ENCODE results near the gene OR10H4.
"Not testable (repeated sequence)": the region's sequence is repeated elsewhere in the genome, so short reads cannot be mapped to it uniquely, and the experiment has no call there.

Gene OR10H4

DNA sequence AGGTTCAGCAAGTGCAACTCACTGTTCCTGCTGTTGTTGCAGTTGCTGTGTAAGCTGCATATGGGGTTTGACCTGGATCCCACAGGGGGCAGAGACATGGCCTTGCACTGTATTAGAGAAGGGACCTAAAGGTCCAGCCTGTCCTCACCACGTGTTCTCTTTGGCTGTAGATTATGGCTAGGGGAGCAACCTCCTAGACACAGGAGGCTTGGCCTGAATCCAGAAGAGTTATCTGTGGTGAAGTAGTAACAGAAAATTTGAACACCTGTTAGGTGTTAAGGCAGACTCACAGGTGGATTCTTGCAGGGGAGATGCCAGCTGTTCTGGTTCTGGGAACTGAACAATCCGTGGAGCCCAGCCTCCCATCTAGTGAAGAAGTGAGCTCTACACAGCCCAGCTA is 11.0 kb upstream of the OR10H4 start:
- Histone ChIP-seq H3K9me3 (ENCODE audit: control insufficient read depth, low read length) (peaks cover 56% of the 10 kb centered on the region), H3K4me1 (ENCODE audit: control insufficient read depth, insufficient read depth, low read length, poor library complexity, severe bottlenecking) (no peaks in the 10 kb centered on the region), H3K27ac (ENCODE audit: low read depth, low read length, severe bottlenecking) (no peak overlapping the region), H3K4me3 (ENCODE audit: extremely low read depth, insufficient read depth, low read length, poor library complexity, severe bottlenecking) (no peak overlapping the region), H3K36me3 (ENCODE audit: control insufficient read depth, insufficient read depth, low read length) (no peaks in the 10 kb centered on the region)
- WGBS, 2 experiments (ENCODE audit: insufficient coverage in 2 of 2), result 15 to 25% methylated on average over 2 of the region's 2 CpGs

GRCh38 chr19:15944401-15944800 is 4.4 kb upstream of the OR10H4 start:
- Histone ChIP-seq H3K36me3 (ENCODE audit: control insufficient read depth, insufficient read depth, low read length) (no peaks in the 10 kb centered on the region), H3K4me1 (ENCODE audit: control insufficient read depth, insufficient read depth, low read length, poor library complexity, severe bottlenecking) (no peaks in the 10 kb centered on the region), H3K27ac (ENCODE audit: low read depth, low read length, severe bottlenecking) (no peak overlapping the region), H3K4me3 (ENCODE audit: extremely low read depth, insufficient read depth, low read length, poor library complexity, severe bottlenecking) (no peak overlapping the region), H3K9me3 (ENCODE audit: control insufficient read depth, low read length) (peaks cover 44% of the 10 kb centered on the region)
- 66 to 70% methylated on average over 3 to 4 of the region's 4 CpGs for WGBS, 2 experiments (ENCODE audit: insufficient coverage in 2 of 2)

- Histone ChIP-seq H3K27ac (ENCODE audit: low read depth, low read length, severe bottlenecking) (no peak overlapping the region), H3K9me3 (ENCODE audit: control insufficient read depth, low read length) (peaks cover 43% of the 10 kb centered on the region), H3K4me3 (ENCODE audit: extremely low read depth, insufficient read depth, low read length, poor library complexity, severe bottlenecking) (no peak overlapping the region), H3K36me3 (ENCODE audit: control insufficient read depth, insufficient read depth, low read length) (no peaks in the 10 kb centered on the region), H3K4me1 (ENCODE audit: control insufficient read depth, insufficient read depth, low read length, poor library complexity, severe bottlenecking) (no peaks in the 10 kb centered on the region)
- 0% methylated on average over 1 of the region's 4 CpGs; no CpG with 5 or more reads in 1 of the 2 experiments for WGBS, 2 experiments (ENCODE audit: insufficient coverage in 2 of 2)
Observed at GRCh38 chr19:15945301-15945700, 3.5 kb upstream of the OR10H4 start.

DNA sequence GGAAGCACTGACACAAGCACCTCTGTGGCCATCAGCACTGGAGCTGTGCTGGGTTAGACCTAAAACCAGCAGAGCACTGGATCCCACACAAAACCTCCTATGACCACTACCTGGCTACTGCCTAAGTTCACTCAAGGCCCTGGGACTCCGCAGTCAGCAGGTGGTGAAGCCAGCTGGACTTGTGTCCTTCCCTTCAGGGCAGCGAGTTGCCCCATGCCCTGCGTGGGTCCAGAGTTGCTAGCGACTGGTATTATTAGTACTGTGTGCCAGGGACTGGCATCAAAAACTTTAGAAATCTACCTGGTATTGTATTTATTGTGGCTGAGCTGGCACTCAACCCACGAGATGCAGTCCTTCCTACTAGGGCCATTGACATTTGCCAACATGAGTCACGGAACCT is 6.0 kb downstream of the OR10H4 start:
- Histone ChIP-seq H3K4me3 (ENCODE audit: extremely low read depth, insufficient read depth, low read length, poor library complexity, severe bottlenecking) (no peak overlapping the region), H3K4me1 (ENCODE audit: control insufficient read depth, insufficient read depth, low read length, poor library complexity, severe bottlenecking) (no peaks in the 10 kb centered on the region), H3K36me3 (ENCODE audit: control insufficient read depth, insufficient read depth, low read length) (no peaks in the 10 kb centered on the region), H3K9me3 (ENCODE audit: control insufficient read depth, low read length) (peaks cover 25% of the 10 kb centered on the region), H3K27ac (ENCODE audit: low read depth, low read length, severe bottlenecking) (no peak overlapping the region)
- 73 to 86% methylated on average over 2 to 4 of the region's 6 CpGs for WGBS, 2 experiments (ENCODE audit: insufficient coverage in 2 of 2)

- WGBS, 2 experiments (ENCODE audit: insufficient coverage in 2 of 2), result 66 to 81% methylated on average over 3 to 4 of the region's 6 CpGs
- Histone ChIP-seq H3K9me3 (ENCODE audit: control insufficient read depth, low read length) (peaks cover 43% of the 10 kb centered on the region), H3K36me3 (ENCODE audit: control insufficient read depth, insufficient read depth, low read length) (no peaks in the 10 kb centered on the region), H3K4me1 (ENCODE audit: control insufficient read depth, insufficient read depth, low read length, poor library complexity, severe bottlenecking) (no peaks in the 10 kb centered on the region), H3K4me3 (ENCODE audit: extremely low read depth, insufficient read depth, low read length, poor library complexity, severe bottlenecking) (no peak overlapping the region), H3K27ac (ENCODE audit: low read depth, low read length, severe bottlenecking) (no peak overlapping the region)
Observed at GRCh38 chr19:15962319-15962718, 13.5 kb downstream of the OR10H4 start.

DNA sequence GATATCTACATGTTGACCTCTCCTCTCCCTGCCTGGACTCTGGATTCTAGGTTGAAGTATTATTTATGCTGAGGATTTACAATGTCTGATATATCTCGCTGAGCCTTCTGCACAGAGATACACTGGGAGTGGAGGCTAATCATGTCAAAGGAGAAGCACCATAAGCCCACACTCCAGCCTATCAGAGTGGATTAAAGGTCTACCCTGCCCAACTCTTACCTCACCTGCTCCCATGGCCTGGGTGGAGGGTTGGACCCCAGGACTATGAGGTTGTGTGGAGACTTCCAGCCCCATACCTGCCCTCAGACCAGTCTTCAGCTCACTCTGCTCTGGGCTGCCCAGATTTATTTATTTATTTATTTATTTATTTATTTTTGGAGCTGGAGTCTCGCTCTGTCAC is 15.4 kb downstream of the OR10H4 start:
- Histone ChIP-seq H3K4me1 (ENCODE audit: control insufficient read depth, insufficient read depth, low read length, poor library complexity, severe bottlenecking) (no peaks in the 10 kb centered on the region), H3K9me3 (ENCODE audit: control insufficient read depth, low read length) (peaks cover 35% of the 10 kb centered on the region), H3K4me3 (ENCODE audit: extremely low read depth, insufficient read depth, low read length, poor library complexity, severe bottlenecking) (no peak overlapping the region), H3K27ac (ENCODE audit: low read depth, low read length, severe bottlenecking) (no peak overlapping the region), H3K36me3 (ENCODE audit: control insufficient read depth, insufficient read depth, low read length) (no peaks in the 10 kb centered on the region)
- 40 to 50% methylated on average over 1 of the region's 2 CpGs for WGBS, 2 experiments (ENCODE audit: insufficient coverage in 2 of 2)

GRCh38 chr19:15971224-15971780 is 22.5 kb downstream of the OR10H4 start:
- Histone ChIP-seq H3K36me3 (ENCODE audit: control insufficient read depth, insufficient read depth, low read length) (no peaks in the 10 kb centered on the region), H3K27ac (ENCODE audit: low read depth, low read length, severe bottlenecking) (no peak overlapping the region), H3K9me3 (ENCODE audit: control insufficient read depth, low read length) (peaks cover 19% of the 10 kb centered on the region), H3K4me1 (ENCODE audit: control insufficient read depth, insufficient read depth, low read length, poor library complexity, severe bottlenecking) (no peaks in the 10 kb centered on the region), H3K4me3 (ENCODE audit: extremely low read depth, insufficient read depth, low read length, poor library complexity, severe bottlenecking) (no peak overlapping the region)
- 64 to 90% methylated on average over 2 to 3 of the region's 5 CpGs for WGBS, 2 experiments (ENCODE audit: insufficient coverage in 2 of 2)

DNA sequence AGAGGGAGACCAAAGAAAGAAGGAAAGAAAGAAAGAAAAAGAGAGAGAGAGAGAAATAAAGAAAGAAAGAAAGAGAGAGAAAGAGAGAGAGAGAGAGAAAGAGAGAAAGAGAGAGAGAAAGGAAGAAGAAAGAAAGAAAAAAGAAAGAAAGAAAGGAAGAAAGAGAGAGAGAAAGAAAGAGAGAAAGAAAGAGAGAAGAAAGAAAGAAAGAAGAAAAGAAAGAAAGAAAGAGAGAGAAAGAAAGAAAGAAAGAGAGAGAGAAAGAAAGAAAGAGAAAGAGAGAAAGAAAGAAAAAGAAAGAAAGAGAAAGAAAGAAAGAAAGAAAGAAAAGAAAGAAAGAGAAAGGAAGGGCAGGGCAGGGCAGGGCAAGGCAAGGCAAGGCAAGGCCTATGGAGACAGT is 23.2 kb downstream of the OR10H4 start:
- not testable (repeated sequence) for H3K27ac ChIP-seq (ENCODE audit: low read depth, low read length, severe bottlenecking); H3K4me3 ChIP-seq (ENCODE audit: extremely low read depth, insufficient read depth, low read length, poor library complexity, severe bottlenecking); H3K36me3 ChIP-seq (ENCODE audit: control insufficient read depth, insufficient read depth, low read length); H3K4me1 ChIP-seq (ENCODE audit: control insufficient read depth, insufficient read depth, low read length, poor library complexity, severe bottlenecking)
- peaks cover 19% of the 10 kb centered on the region for H3K9me3 ChIP-seq (ENCODE audit: control insufficient read depth, low read length)

GRCh38 chr19:15974856-15975255 is 26.0 kb downstream of the OR10H4 start:
- 33 to 38% methylated on average over 2 to 3 of the region's 5 CpGs for WGBS, 2 experiments (ENCODE audit: insufficient coverage in 2 of 2)
- no peak overlapping the region for H3K27ac ChIP-seq (ENCODE audit: low read depth, low read length, severe bottlenecking)
- peaks cover 32% of the 10 kb centered on the region for H3K9me3 ChIP-seq (ENCODE audit: control insufficient read depth, low read length)
- H3K4me3 ChIP-seq (ENCODE audit: extremely low read depth, insufficient read depth, low read length, poor library complexity, severe bottlenecking), result no peak overlapping the region
- H3K4me1 ChIP-seq (ENCODE audit: control insufficient read depth, insufficient read depth, low read length, poor library complexity, severe bottlenecking), result no peaks in the 10 kb centered on the region
- no peaks in the 10 kb centered on the region for H3K36me3 ChIP-seq (ENCODE audit: control insufficient read depth, insufficient read depth, low read length)

DNA sequence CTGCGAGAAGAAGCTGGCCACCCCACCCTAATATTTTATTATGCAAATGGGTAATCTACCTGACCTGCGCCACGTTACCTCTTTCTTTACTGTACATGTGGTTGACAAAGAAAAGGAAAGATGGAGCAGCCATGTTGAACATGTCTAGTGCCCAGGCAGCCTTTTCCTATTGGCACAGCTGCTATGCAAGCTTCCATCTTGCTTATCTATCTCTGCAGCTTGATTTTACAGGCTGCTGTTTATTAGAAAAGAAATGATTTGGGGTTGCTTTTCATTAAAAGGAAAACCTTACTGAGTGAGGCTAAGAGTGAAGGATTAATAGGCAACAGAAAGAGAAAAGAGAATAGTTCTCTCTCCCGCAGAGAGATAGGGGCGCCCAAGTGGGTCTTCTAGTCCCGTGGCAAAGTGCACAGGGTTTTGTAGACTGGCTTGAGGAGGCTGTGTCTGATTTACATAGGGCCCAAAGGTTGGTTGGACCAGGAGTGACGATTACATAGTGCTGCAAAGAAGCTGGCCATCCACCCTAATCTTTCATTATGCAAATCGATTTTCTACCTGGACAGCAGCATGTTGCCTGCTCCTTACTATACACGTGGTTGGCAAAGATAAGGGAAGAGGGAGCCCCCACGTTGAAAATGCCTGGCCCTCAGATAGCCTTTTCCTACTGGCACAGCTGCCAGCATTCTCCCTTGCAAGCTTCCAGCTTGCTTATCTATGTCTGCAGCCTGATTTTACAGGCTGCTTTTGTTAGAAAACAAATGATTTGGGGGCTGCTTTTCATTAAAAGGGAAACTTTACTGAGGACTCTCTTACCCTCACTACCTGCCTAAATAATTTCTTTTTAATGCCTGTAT is 28.3 kb downstream of the OR10H4 start:
- H3K4me3 ChIP-seq (ENCODE audit: extremely low read depth, insufficient read depth, low read length, poor library complexity, severe bottlenecking), result no peak overlapping the region
- no peaks in the 10 kb centered on the region for H3K36me3 ChIP-seq (ENCODE audit: control insufficient read depth, insufficient read depth, low read length)
- H3K27ac ChIP-seq (ENCODE audit: low read depth, low read length, severe bottlenecking), result no peak overlapping the region
- peaks cover 43% of the 10 kb centered on the region for H3K9me3 ChIP-seq (ENCODE audit: control insufficient read depth, low read length)
- H3K4me1 ChIP-seq (ENCODE audit: control insufficient read depth, insufficient read depth, low read length, poor library complexity, severe bottlenecking), result no peaks in the 10 kb centered on the region
- 9 to 33% methylated on average over 5 to 8 of the region's 10 CpGs for WGBS, 2 experiments (ENCODE audit: insufficient coverage in 2 of 2)

DNA sequence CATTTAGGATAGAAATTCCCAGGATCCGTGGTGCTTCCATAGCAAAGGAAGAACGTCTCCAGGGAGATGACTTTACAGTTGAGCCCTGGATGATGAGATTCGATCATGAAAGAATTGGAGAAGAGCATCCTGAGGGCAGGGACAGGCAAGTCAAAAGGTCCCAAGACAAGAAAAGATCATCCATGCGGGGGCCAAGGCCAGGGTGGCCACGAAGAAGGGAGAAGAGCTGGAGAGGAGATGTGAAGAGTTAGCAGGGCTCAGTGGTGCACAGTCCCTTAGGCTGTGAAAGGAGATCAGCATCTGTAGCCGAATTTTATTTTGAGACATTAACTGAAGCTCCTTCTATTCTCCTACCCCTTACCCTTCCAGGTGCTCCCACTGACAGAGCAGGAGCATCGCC is 28.9 kb downstream of the OR10H4 start:
- Histone ChIP-seq H3K36me3 (ENCODE audit: control insufficient read depth, insufficient read depth, low read length) (no peaks in the 10 kb centered on the region), H3K9me3 (ENCODE audit: control insufficient read depth, low read length) (peaks cover 43% of the 10 kb centered on the region), H3K4me1 (ENCODE audit: control insufficient read depth, insufficient read depth, low read length, poor library complexity, severe bottlenecking) (no peaks in the 10 kb centered on the region), H3K27ac (ENCODE audit: low read depth, low read length, severe bottlenecking) (no peak overlapping the region), H3K4me3 (ENCODE audit: extremely low read depth, insufficient read depth, low read length, poor library complexity, severe bottlenecking) (no peak overlapping the region)
- WGBS, 2 experiments (ENCODE audit: insufficient coverage in 2 of 2), result 35 to 37% methylated on average over 6 of the region's 7 CpGs

Measured in mesodermal cell (in vitro differentiated cells).